ENCODE results near the gene CPT1B.
"Not testable (repeated sequence)": the region's sequence is repeated elsewhere in the genome, so short reads cannot be mapped to it uniquely, and the experiment has no call there.

The CPT1B gene

GRCh38 chr22:50609599-50609998, 31.4 kb upstream of the CPT1B start:
- DNase-seq (ENCODE audit: low read depth), result no peak

GRCh38 chr22:50608996-50609395, 30.8 kb upstream of the CPT1B start:
- no peak for DNase-seq (ENCODE audit: low read depth)

- not testable (repeated sequence) for DNase-seq (ENCODE audit: low read depth)
Measured at GRCh38 chr22:50608058-50608840, 30.0 kb upstream of the CPT1B start.

GRCh38 chr22:50607659-50608020, 29.4 kb upstream of the CPT1B start:
- DNase-seq (ENCODE audit: low read depth), result no peak

GRCh38 chr22:50606946-50607658, 28.9 kb upstream of the CPT1B start:
- DNase-seq (ENCODE audit: low read depth), result no peak

- no peak for DNase-seq (ENCODE audit: low read depth)
Measured at GRCh38 chr22:50606165-50606945, 28.1 kb upstream of the CPT1B start.

GRCh38 chr22:50605613-50606074, 27.4 kb upstream of the CPT1B start:
- no peak for DNase-seq (ENCODE audit: low read depth)

GRCh38 chr22:50605002-50605612, 26.9 kb upstream of the CPT1B start:
- no peak for DNase-seq (ENCODE audit: low read depth)

- no peak for DNase-seq (ENCODE audit: low read depth)
Measured at GRCh38 chr22:50604256-50605001, 26.2 kb upstream of the CPT1B start.

GRCh38 chr22:50603511-50604255, 25.5 kb upstream of the CPT1B start:
- no peak for DNase-seq (ENCODE audit: low read depth)

- no peak for DNase-seq (ENCODE audit: low read depth)
Measured at GRCh38 chr22:50602338-50602700, 24.1 kb upstream of the CPT1B start.

GRCh38 chr22:50601669-50602337, 23.6 kb upstream of the CPT1B start:
- no peak for DNase-seq (ENCODE audit: low read depth)

- DNase-seq (ENCODE audit: low read depth), result no peak
Measured at GRCh38 chr22:50600967-50601668, 22.9 kb upstream of the CPT1B start.

GRCh38 chr22:50600538-50600937, 22.3 kb upstream of the CPT1B start, which contains the start of gene MAPK8IP2:
TSS of gene MAPK8IP2 (plus strand) at chr22:50600793. CDS start at chr22:50600819, 26 bp downstream.
- no peak for DNase-seq (ENCODE audit: low read depth)

- no peak for DNase-seq (ENCODE audit: low read depth)
Measured at GRCh38 chr22:50599816-50600455, 21.7 kb upstream of the CPT1B start.

- DNase-seq (ENCODE audit: low read depth), result no peak
Measured at GRCh38 chr22:50597097-50597496, 18.9 kb upstream of the CPT1B start.

- no peak for DNase-seq (ENCODE audit: low read depth)
Measured at GRCh38 chr22:50595189-50595588, 17.0 kb upstream of the CPT1B start.

GRCh38 chr22:50587407-50587806, 9.2 kb upstream of the CPT1B start:
- DNase-seq (ENCODE audit: low read depth), result no peak

- DNase-seq (ENCODE audit: low read depth), result no peak
Measured at GRCh38 chr22:50586416-50586815, 8.2 kb upstream of the CPT1B start.
